Hepatocyte (in vitro differentiated cells): ENCODE measurements around the gene LCP1. TPM values are rescaled to one million over a fixed set of nuclear protein-coding genes. Genes with fewer than 3 reads are reported as not detected.

Source experiments
- DNase-seq: peaks from one replicate; pipeline ENCODE4 v3.0.0-alpha.2; 2016; ENCODE audit warnings: low spot score
- H2AFZ ChIP-seq: fragments of 200-600 bp; sonication (generic); 2 replicates; pipeline ENCODE4 v1.6.0; 2016; ENCODE audit warnings: antibody characterized with exemption, mild to moderate bottlenecking
- H3K27ac ChIP-seq: fragments of 200-600 bp; sonication (generic); 2 replicates; pipeline ENCODE4 v1.5.1; 2016; ENCODE audit warnings: mild to moderate bottlenecking
- H3K27me3 ChIP-seq: fragments of 200-600 bp; sonication (generic); 2 replicates; pipeline ENCODE4 v1.6.1; 2016
- H3K36me3 ChIP-seq: fragments of 200-600 bp; sonication (generic); replicated peaks from 2 replicates; pipeline ENCODE4 v1.5.1; 2016; ENCODE audit warnings: low read depth; ENCODE audit not compliant: insufficient read depth
- H3K4me1 ChIP-seq: fragments of 200-600 bp; sonication (generic); 2 replicates; pipeline ENCODE4 v1.5.1; 2016; ENCODE audit warnings: mild to moderate bottlenecking, moderate library complexity; ENCODE audit not compliant: insufficient read depth
- H3K4me2 ChIP-seq: fragments of 200-600 bp; sonication (generic); 2 replicates; pipeline ENCODE4 v1.6.0; 2016
- H3K4me3 ChIP-seq: fragments of 200-600 bp; sonication (generic); 2 replicates; pipeline ENCODE4 v1.5.1; 2016; ENCODE audit warnings: mild to moderate bottlenecking
- H3K79me2 ChIP-seq: fragments of 200-600 bp; sonication (generic); 2 replicates; pipeline ENCODE4 v1.6.0; 2017; ENCODE audit warnings: mild to moderate bottlenecking
- H3K9me2 ChIP-seq: fragments of 200-600 bp; sonication (generic); replicated peaks from 2 replicates; pipeline ENCODE4 v1.6.0; 2017; ENCODE audit warnings: mild to moderate bottlenecking; ENCODE audit not compliant: insufficient read depth
- H3K9me3 ChIP-seq: fragments of 200-600 bp; sonication (generic); 2 replicates; pipeline ENCODE4 v1.5.1; 2016; ENCODE audit warnings: low read depth, mild to moderate bottlenecking
- H4K20me1 ChIP-seq: fragments of 200-600 bp; sonication (generic); 2 replicates; pipeline ENCODE4 v1.6.0; 2016; ENCODE audit warnings: mild to moderate bottlenecking; ENCODE audit not compliant: insufficient read depth, poor library complexity, severe bottlenecking
- CTCF ChIP-seq: fragments of 200-600 bp; sonication (generic); IDR thresholded peaks from 2 replicates; pipeline ENCODE4 v1.5.1; 2016; ENCODE audit warnings: antibody characterized with exemption, mild to moderate bottlenecking; ENCODE audit not compliant: poor library complexity
- EZH2 ChIP-seq: fragments of 200-600 bp; sonication (generic); IDR thresholded peaks from 2 replicates; pipeline ENCODE4 v1.6.1; 2016; ENCODE audit warnings: antibody characterized with exemption, mild to moderate bottlenecking, borderline replicate concordance
- EZH2phosphoT487 ChIP-seq: fragments of 200-600 bp; sonication (generic); IDR thresholded peaks from one replicate; pipeline ENCODE4 v1.6.1; 2018; ENCODE audit warnings: antibody characterized with exemption, mild to moderate bottlenecking, low read depth, moderate library complexity; ENCODE audit not compliant: unreplicated experiment, severe bottlenecking
- WGBS: methylation state at CpG from one replicate; pipeline ENCODE4 v1.1.6; 2016; ENCODE audit warnings: low lambda C conversion rate; ENCODE audit errors: missing lambda C conversion rate; 5-methylcytosine and 5-hydroxymethylcytosine counted together
- polyA plus RNA-seq: library from polyadenylated mRNA; unstranded; fragments of >200 nt; fragmentation: Nextera tagmentation; extraction: Ambion mirVana; gene quantifications from 2 replicates; pipeline ENCODE4 v1.2.1, GENCODE V29; 2016
- total RNA-seq: library from RNA; depleted of rRNA; stranded (reverse); fragments of >200 nt; gene quantifications from 2 replicates; pipeline ENCODE4 v1.2.3, GENCODE V29; 2014

The LCP1 gene
- total and polyA plus RNA-seq, 2 experiments from 2014 or later, result 18.9 to 30.6 TPM

DNA sequence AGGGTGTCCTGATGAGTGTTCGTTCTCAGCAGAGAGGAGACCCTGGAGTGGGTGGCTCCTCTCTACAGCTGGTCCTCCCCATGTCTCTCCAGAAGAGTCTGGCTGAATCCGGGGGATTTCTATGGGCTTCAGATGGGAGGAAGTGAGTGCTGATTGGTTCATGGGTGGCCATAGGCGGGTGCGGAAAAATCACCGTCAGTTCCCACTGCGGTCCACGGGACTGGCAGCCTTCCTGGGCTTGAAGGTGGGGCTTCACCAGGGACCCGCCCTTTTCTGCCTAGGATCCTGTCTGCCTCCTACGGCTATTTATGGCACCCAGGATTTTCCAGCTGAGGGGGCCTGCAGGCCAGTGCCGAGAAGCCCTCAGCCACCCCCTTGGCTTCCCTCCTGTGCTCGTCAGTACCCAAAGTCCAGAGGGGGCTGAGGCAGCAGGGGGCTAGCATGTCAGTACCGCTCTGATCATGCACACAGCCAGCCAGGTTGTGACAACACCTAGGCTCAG lies 95.5 kb downstream of the LCP1 start:
- Histone ChIP-seq H3K79me2 (no peaks in the 10 kb centered on the region), H3K4me2 (no peak overlapping the region), H3K36me3 (no peaks in the 10 kb centered on the region), H3K9me2 (no peaks in the 10 kb centered on the region), H3K4me3 (no peak overlapping the region), H2AFZ (no peak overlapping the region), H4K20me1 (no peaks in the 10 kb centered on the region), H3K4me1 (no peaks in the 10 kb centered on the region), H3K27ac (no peak overlapping the region), H3K27me3 (no peaks in the 10 kb centered on the region), H3K9me3 (no peaks in the 10 kb centered on the region)
- WGBS, result 94% methylated on average over 12 of the region's 12 CpGs
- TF ChIP-seq EZH2phosphoT487, result no peak
- no peak for TF ChIP-seq CTCF
- no peak for TF ChIP-seq EZH2
- DNase-seq, result no peak

DNA sequence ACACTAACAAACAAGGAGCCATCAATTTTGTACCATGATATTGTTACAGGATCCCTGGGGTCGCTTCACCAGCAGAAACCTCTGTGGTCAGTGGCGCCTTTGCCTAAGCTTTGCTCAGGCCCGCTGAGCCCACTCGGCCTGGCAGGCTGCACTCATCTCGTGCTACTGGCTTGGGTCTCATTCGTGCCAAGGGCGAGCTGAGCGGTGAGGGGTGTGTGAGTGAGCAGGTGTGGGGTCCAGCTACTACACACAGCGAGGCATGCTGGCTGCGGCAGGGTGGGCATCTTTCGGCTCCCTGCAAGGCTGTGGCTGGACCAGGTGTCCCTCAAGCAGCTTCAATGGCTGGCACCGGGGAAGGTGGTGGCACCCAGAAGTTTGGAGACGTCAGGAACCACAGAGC lies 96.2 kb downstream of the LCP1 start:
- no peaks in the 10 kb centered on the region for H3K79me2 ChIP-seq
- H3K9me2 ChIP-seq, result no peaks in the 10 kb centered on the region
- H4K20me1 ChIP-seq, result no peaks in the 10 kb centered on the region
- H3K9me3 ChIP-seq, result no peaks in the 10 kb centered on the region
- no peaks in the 10 kb centered on the region for H3K27me3 ChIP-seq
- no peaks in the 10 kb centered on the region for H3K4me1 ChIP-seq
- DNase-seq, result no peak
- H2AFZ ChIP-seq, result no peak overlapping the region
- no peak overlapping the region for H3K4me2 ChIP-seq
- no peaks in the 10 kb centered on the region for H3K36me3 ChIP-seq
- TF ChIP-seq EZH2phosphoT487, result no peak
- no peak for TF ChIP-seq CTCF
- TF ChIP-seq EZH2, result no peak
- H3K4me3 ChIP-seq, result no peak overlapping the region
- WGBS, result 96% methylated on average over 13 of the region's 13 CpGs
- no peak overlapping the region for H3K27ac ChIP-seq

GRCh38 chr13:46082324-46082723 lies 99.7 kb downstream of the LCP1 start:
- Histone ChIP-seq H3K36me3 (no peaks in the 10 kb centered on the region), H3K4me3 (no peak overlapping the region), H3K4me2 (no peak overlapping the region), H3K9me2 (no peaks in the 10 kb centered on the region), H2AFZ (no peak overlapping the region), H3K9me3 (no peaks in the 10 kb centered on the region), H3K27me3 (no peaks in the 10 kb centered on the region), H3K27ac (no peak overlapping the region), H3K79me2 (no peaks in the 10 kb centered on the region), H3K4me1 (no peaks in the 10 kb centered on the region), H4K20me1 (no peaks in the 10 kb centered on the region)
- no peak for TF ChIP-seq EZH2
- TF ChIP-seq EZH2phosphoT487, result no peak
- no peak for TF ChIP-seq CTCF
- 96% methylated on average over 5 of the region's 5 CpGs for WGBS
- DNase-seq, result no peak

- Histone ChIP-seq H3K36me3 (no peaks in the 10 kb centered on the region), H3K9me3 (no peaks in the 10 kb centered on the region), H3K4me1 (no peaks in the 10 kb centered on the region), H3K9me2 (no peaks in the 10 kb centered on the region), H3K27ac (no peak overlapping the region), H3K27me3 (no peaks in the 10 kb centered on the region), H2AFZ (no peak overlapping the region), H4K20me1 (no peaks in the 10 kb centered on the region), H3K4me3 (no peak overlapping the region), H3K4me2 (no peak overlapping the region), H3K79me2 (no peaks in the 10 kb centered on the region)
- 88% methylated on average over 2 of the region's 2 CpGs for WGBS
- TF ChIP-seq CTCF (no peak), EZH2 (no peak), EZH2phosphoT487 (no peak)
- DNase-seq, result no peak
Observed at GRCh38 chr13:46079770-46080169, 102.2 kb downstream of the LCP1 start.
